Fibroblast of lung (primary cell): Measurements from ENCODE around the gene GABBR1.

Source experiments
- EZH2 ChIP-seq: IDR thresholded peaks from 2 replicates; pipeline ENCODE4 v1.5.1; 2012; ENCODE audit warnings: low read length, control low read depth, mild to moderate bottlenecking; ENCODE audit errors: missing control alignments
- TF ChIP-seq, protein P1 (sequence below), 2 donors: IDR thresholded peaks in 1 of 2; conservative IDR thresholded peaks in 1 of 2; 1 replicate in 1 of 2; 2 replicates in 1 of 2; pipeline ENCODE4 v1.5.1; 2011 to 2012; ENCODE audit warnings: low read length in 2 of 2, control low read depth in 1 of 2, inconsistent platforms in 1 of 2, low read depth in 1 of 2, mild to moderate bottlenecking in 1 of 2

DNA sequence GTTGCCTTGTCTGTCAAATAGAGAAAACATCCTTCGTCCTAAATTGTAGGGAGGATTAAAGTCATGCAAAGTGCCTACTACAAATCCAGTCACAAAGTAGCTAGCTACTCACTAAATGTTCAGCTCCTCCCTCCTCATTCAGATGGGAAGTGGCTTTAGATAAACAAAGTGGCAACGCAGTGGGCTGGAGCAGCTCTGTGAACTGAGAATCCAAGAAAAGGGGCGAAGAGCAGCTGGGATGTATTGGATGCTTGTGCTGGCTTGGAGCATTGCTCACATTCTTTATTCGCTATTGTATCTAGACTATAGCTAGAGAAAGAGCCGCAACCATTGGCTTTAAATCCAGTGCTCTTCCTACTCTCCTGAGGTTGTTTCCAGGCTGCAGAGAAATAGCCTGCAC, 34.2 kb upstream of the GABBR1 start:
- TF ChIP-seq, protein P1, sequence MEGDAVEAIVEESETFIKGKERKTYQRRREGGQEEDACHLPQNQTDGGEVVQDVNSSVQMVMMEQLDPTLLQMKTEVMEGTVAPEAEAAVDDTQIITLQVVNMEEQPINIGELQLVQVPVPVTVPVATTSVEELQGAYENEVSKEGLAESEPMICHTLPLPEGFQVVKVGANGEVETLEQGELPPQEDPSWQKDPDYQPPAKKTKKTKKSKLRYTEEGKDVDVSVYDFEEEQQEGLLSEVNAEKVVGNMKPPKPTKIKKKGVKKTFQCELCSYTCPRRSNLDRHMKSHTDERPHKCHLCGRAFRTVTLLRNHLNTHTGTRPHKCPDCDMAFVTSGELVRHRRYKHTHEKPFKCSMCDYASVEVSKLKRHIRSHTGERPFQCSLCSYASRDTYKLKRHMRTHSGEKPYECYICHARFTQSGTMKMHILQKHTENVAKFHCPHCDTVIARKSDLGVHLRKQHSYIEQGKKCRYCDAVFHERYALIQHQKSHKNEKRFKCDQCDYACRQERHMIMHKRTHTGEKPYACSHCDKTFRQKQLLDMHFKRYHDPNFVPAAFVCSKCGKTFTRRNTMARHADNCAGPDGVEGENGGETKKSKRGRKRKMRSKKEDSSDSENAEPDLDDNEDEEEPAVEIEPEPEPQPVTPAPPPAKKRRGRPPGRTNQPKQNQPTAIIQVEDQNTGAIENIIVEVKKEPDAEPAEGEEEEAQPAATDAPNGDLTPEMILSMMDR (conservative IDR thresholded peaks at IDR 0.05 in 1 of 2, IDR thresholded peaks at IDR 0.05 in 1 of 2; ENCODE audit: low read depth in 1 of 2, low read length in 2 of 2): no peak
- TF ChIP-seq EZH2: no peak
